ENCODE results near the gene SLC9A3.
"Not testable (repeated sequence)": the region's sequence is repeated elsewhere in the genome, so short reads cannot be mapped to it uniquely, and the experiment has no call there.

Gene SLC9A3

GRCh38 chr5:490116-491106 lies 33.8 kb downstream of the SLC9A3 start:
- Histone ChIP-seq H3K27ac (ENCODE audit: low read depth, low read length) (no peak overlapping the region), H3K36me3 (ENCODE audit: insufficient read depth, low read length) (no peaks in the 10 kb centered on the region), H3K9me3 (ENCODE audit: insufficient read depth, low read depth, low read length) (no peaks in the 10 kb centered on the region), H3K4me1 (ENCODE audit: insufficient read depth, low read length) (no peaks in the 10 kb centered on the region), H3K27me3 (ENCODE audit: insufficient read depth, low read length) (peaks cover 27% of the 10 kb centered on the region), H3K4me3 (ENCODE audit: low read length) (no peak overlapping the region), H3K9ac (ENCODE audit: low read depth, low read length) (no peak overlapping the region)
- WGBS, result 86% methylated on average over 48 of the region's 48 CpGs

GRCh38 chr5:489689-490080 lies 34.6 kb downstream of the SLC9A3 start:
- Histone ChIP-seq H3K27me3 (ENCODE audit: insufficient read depth, low read length) (peaks cover 22% of the 10 kb centered on the region), H3K4me1 (ENCODE audit: insufficient read depth, low read length) (no peaks in the 10 kb centered on the region), H3K4me3 (ENCODE audit: low read length) (no peak overlapping the region), H3K36me3 (ENCODE audit: insufficient read depth, low read length) (no peaks in the 10 kb centered on the region), H3K27ac (ENCODE audit: low read depth, low read length) (no peak overlapping the region), H3K9ac (ENCODE audit: low read depth, low read length) (no peak overlapping the region), H3K9me3 (ENCODE audit: insufficient read depth, low read depth, low read length) (no peaks in the 10 kb centered on the region)
- WGBS, result 87% methylated on average over 21 of the region's 21 CpGs

- WGBS, result 89% methylated on average over 40 of the region's 40 CpGs
- Histone ChIP-seq H3K36me3 (ENCODE audit: insufficient read depth, low read length) (no peaks in the 10 kb centered on the region), H3K27me3 (ENCODE audit: insufficient read depth, low read length) (peaks cover 15% of the 10 kb centered on the region), H3K9ac (ENCODE audit: low read depth, low read length) (no peak overlapping the region), H3K27ac (ENCODE audit: low read depth, low read length) (no peak overlapping the region), H3K4me1 (ENCODE audit: insufficient read depth, low read length) (no peaks in the 10 kb centered on the region), H3K4me3 (ENCODE audit: low read length) (no peak overlapping the region), H3K9me3 (ENCODE audit: insufficient read depth, low read depth, low read length) (no peaks in the 10 kb centered on the region)
These were observed 35.2 kb downstream of the SLC9A3 start for GRCh38 chr5:488744-489688.

- no peak overlapping the region for H3K9ac ChIP-seq (ENCODE audit: low read depth, low read length)
- peaks cover 7% of the 10 kb centered on the region for H3K27me3 ChIP-seq (ENCODE audit: insufficient read depth, low read length)
- no peaks in the 10 kb centered on the region for H3K9me3 ChIP-seq (ENCODE audit: insufficient read depth, low read depth, low read length)
- no peaks in the 10 kb centered on the region for H3K4me1 ChIP-seq (ENCODE audit: insufficient read depth, low read length)
- H3K4me3 ChIP-seq (ENCODE audit: low read length), result no peak overlapping the region
- 94% methylated on average over 33 of the region's 33 CpGs for WGBS
- no peak overlapping the region for H3K27ac ChIP-seq (ENCODE audit: low read depth, low read length)
- no peaks in the 10 kb centered on the region for H3K36me3 ChIP-seq (ENCODE audit: insufficient read depth, low read length)
These were observed 36.0 kb downstream of the SLC9A3 start for GRCh38 chr5:488241-488640.

- WGBS, result 89% methylated on average over 16 of the region's 22 CpGs
- H3K9me3 ChIP-seq (ENCODE audit: insufficient read depth, low read depth, low read length); H3K4me3 ChIP-seq (ENCODE audit: low read length); H3K4me1 ChIP-seq (ENCODE audit: insufficient read depth, low read length); H3K9ac ChIP-seq (ENCODE audit: low read depth, low read length); H3K27me3 ChIP-seq (ENCODE audit: insufficient read depth, low read length); H3K27ac ChIP-seq (ENCODE audit: low read depth, low read length); H3K36me3 ChIP-seq (ENCODE audit: insufficient read depth, low read length): not testable (repeated sequence)
These were observed 37.7 kb downstream of the SLC9A3 start for GRCh38 chr5:486597-486996.

GRCh38 chr5:485946-486491 lies 38.2 kb downstream of the SLC9A3 start:
- Histone ChIP-seq H3K27ac (ENCODE audit: low read depth, low read length) (no peak overlapping the region), H3K9me3 (ENCODE audit: insufficient read depth, low read depth, low read length) (no peaks in the 10 kb centered on the region), H3K9ac (ENCODE audit: low read depth, low read length) (no peak overlapping the region), H3K4me1 (ENCODE audit: insufficient read depth, low read length) (no peaks in the 10 kb centered on the region), H3K27me3 (ENCODE audit: insufficient read depth, low read length) (no peaks in the 10 kb centered on the region; the same call in 1 of the 2 replicates), H3K36me3 (ENCODE audit: insufficient read depth, low read length) (no peaks in the 10 kb centered on the region), H3K4me3 (ENCODE audit: low read length) (no peak overlapping the region)
- WGBS, result 73% methylated on average over 23 of the region's 23 CpGs

GRCh38 chr5:485113-485945 lies 38.9 kb downstream of the SLC9A3 start:
- WGBS, result 84% methylated on average over 29 of the region's 29 CpGs
- Histone ChIP-seq H3K9ac (ENCODE audit: low read depth, low read length) (no peak overlapping the region), H3K27ac (ENCODE audit: low read depth, low read length) (no peak overlapping the region), H3K4me3 (ENCODE audit: low read length) (no peak overlapping the region), H3K4me1 (ENCODE audit: insufficient read depth, low read length) (no peaks in the 10 kb centered on the region), H3K27me3 (ENCODE audit: insufficient read depth, low read length) (no peaks in the 10 kb centered on the region), H3K9me3 (ENCODE audit: insufficient read depth, low read depth, low read length) (no peaks in the 10 kb centered on the region), H3K36me3 (ENCODE audit: insufficient read depth, low read length) (no peaks in the 10 kb centered on the region)

- Histone ChIP-seq H3K9me3 (ENCODE audit: insufficient read depth, low read depth, low read length) (no peaks in the 10 kb centered on the region), H3K27me3 (ENCODE audit: insufficient read depth, low read length) (no peaks in the 10 kb centered on the region), H3K27ac (ENCODE audit: low read depth, low read length) (no peak overlapping the region), H3K9ac (ENCODE audit: low read depth, low read length) (no peak overlapping the region), H3K4me1 (ENCODE audit: insufficient read depth, low read length) (no peaks in the 10 kb centered on the region), H3K36me3 (ENCODE audit: insufficient read depth, low read length) (no peaks in the 10 kb centered on the region), H3K4me3 (ENCODE audit: low read length) (no peak overlapping the region)
- 93% methylated on average over 24 of the region's 24 CpGs for WGBS
These were observed 39.7 kb downstream of the SLC9A3 start for GRCh38 chr5:484556-484955.

GRCh38 chr5:483434-484140 lies 40.7 kb downstream of the SLC9A3 start:
- Histone ChIP-seq H3K9ac (ENCODE audit: low read depth, low read length) (no peak overlapping the region), H3K27me3 (ENCODE audit: insufficient read depth, low read length) (no peaks in the 10 kb centered on the region), H3K27ac (ENCODE audit: low read depth, low read length) (no peak overlapping the region), H3K9me3 (ENCODE audit: insufficient read depth, low read depth, low read length) (no peaks in the 10 kb centered on the region), H3K36me3 (ENCODE audit: insufficient read depth, low read length) (no peaks in the 10 kb centered on the region), H3K4me3 (ENCODE audit: low read length) (no peak overlapping the region), H3K4me1 (ENCODE audit: insufficient read depth, low read length) (no peaks in the 10 kb centered on the region)
- 96% methylated on average over 34 of the region's 34 CpGs for WGBS

- Histone ChIP-seq H3K27ac (ENCODE audit: low read depth, low read length) (no peak overlapping the region), H3K4me3 (ENCODE audit: low read length) (no peak overlapping the region), H3K9me3 (ENCODE audit: insufficient read depth, low read depth, low read length) (no peaks in the 10 kb centered on the region), H3K36me3 (ENCODE audit: insufficient read depth, low read length) (no peaks in the 10 kb centered on the region), H3K4me1 (ENCODE audit: insufficient read depth, low read length) (no peaks in the 10 kb centered on the region), H3K9ac (ENCODE audit: low read depth, low read length) (no peak overlapping the region), H3K27me3 (ENCODE audit: insufficient read depth, low read length) (no peaks in the 10 kb centered on the region)
- 95% methylated on average over 26 of the region's 26 CpGs for WGBS
These were observed 41.2 kb downstream of the SLC9A3 start for GRCh38 chr5:483011-483410.

Data from HUES64 (cell line).